Loucy (cell line): ENCODE measurements around the gene WARS2.
"Not testable (repeated sequence)": the region's sequence is repeated elsewhere in the genome, so short reads cannot be mapped to it uniquely, and the experiment has no call there.

Experiments used
- H2AFZ ChIP-seq: fragments of 200-600 bp; sonication (generic); 2 replicates; pipeline ENCODE4 v1.6.0; 2016; ENCODE audit warnings: antibody characterized with exemption, mild to moderate bottlenecking, low read length, moderate library complexity
- H3F3A ChIP-seq: fragments of 200-600 bp; 2 replicates; pipeline ENCODE4 v1.6.0; 2016; ENCODE audit warnings: antibody characterized with exemption, low read depth, mild to moderate bottlenecking
- H3K27me3 ChIP-seq: fragments of 200-600 bp; sonication (generic); 2 replicates; pipeline ENCODE4 v1.6.1; 2014; ENCODE audit warnings: low read length, mild to moderate bottlenecking; ENCODE audit not compliant: insufficient read depth, poor library complexity, severe bottlenecking
- H3K36me3 ChIP-seq: fragments of 200-600 bp; sonication (generic); 2 replicates; pipeline ENCODE4 v1.6.1; 2016; ENCODE audit warnings: low read length; ENCODE audit not compliant: insufficient read depth
- H3K4me1 ChIP-seq: fragments of 200-600 bp; sonication (generic); 2 replicates; pipeline ENCODE4 v1.5.1; 2014; ENCODE audit warnings: low read length, mild to moderate bottlenecking; ENCODE audit not compliant: insufficient read depth, poor library complexity, severe bottlenecking
- H3K4me2 ChIP-seq: fragments of 200-600 bp; sonication (generic); 2 replicates; pipeline ENCODE4 v1.6.0; 2014; ENCODE audit warnings: antibody characterized with exemption, low read length, low read depth, mild to moderate bottlenecking; ENCODE audit not compliant: poor library complexity, severe bottlenecking
- H3K4me3 ChIP-seq: fragments of 200-600 bp; sonication (generic); 2 replicates; pipeline ENCODE4 v1.5.1; 2014; ENCODE audit warnings: low read length, mild to moderate bottlenecking, mixed read lengths; ENCODE audit not compliant: poor library complexity, severe bottlenecking
- H3K79me2 ChIP-seq: fragments of 200-600 bp; sonication (generic); 2 replicates; pipeline ENCODE4 v1.6.1; 2014; ENCODE audit warnings: low read length; ENCODE audit not compliant: insufficient read depth
- H3K9ac ChIP-seq: fragments of 200-600 bp; sonication (generic); 2 replicates; pipeline ENCODE4 v1.6.0; 2014; ENCODE audit warnings: mild to moderate bottlenecking, low read depth, low read length, moderate library complexity; ENCODE audit not compliant: poor library complexity, severe bottlenecking
- H3K9me2 ChIP-seq: fragments of 200-600 bp; sonication (generic); replicated peaks from 2 replicates; pipeline ENCODE4 v1.6.1; 2016; ENCODE audit warnings: low read depth, low read length, mixed read lengths
- H3K9me3 ChIP-seq: fragments of 200-600 bp; sonication (generic); 2 replicates; pipeline ENCODE4 v1.6.1; 2014; ENCODE audit warnings: mild to moderate bottlenecking, antibody characterized with exemption, low read length, low read depth; ENCODE audit not compliant: insufficient read depth
- H4K20me1 ChIP-seq: fragments of 200-600 bp; sonication (generic); 2 replicates; pipeline ENCODE4 v1.6.0; 2014; ENCODE audit warnings: antibody characterized with exemption, low read length, mild to moderate bottlenecking; ENCODE audit not compliant: insufficient read depth, poor library complexity, severe bottlenecking
- EZH2phosphoT487 ChIP-seq: fragments of 200-600 bp; IDR thresholded peaks from 2 replicates; pipeline ENCODE4 v1.6.1; 2018; ENCODE audit warnings: antibody characterized with exemption, mild to moderate bottlenecking, moderate library complexity, borderline replicate concordance
- TF ChIP-seq, protein P1 (sequence below): fragments of 200-600 bp; sonication (generic); conservative IDR thresholded peaks from 2 replicates; pipeline ENCODE4 v1.5.1; 2014; ENCODE audit warnings: mild to moderate bottlenecking, antibody characterized with exemption, low read length

WARS2 gene

GRCh38 chr1:119125874-119126273 lies 14.6 kb downstream of the WARS2 start:
- H3K4me3 ChIP-seq = no peak overlapping the region
- no peaks in the 10 kb centered on the region for H4K20me1 ChIP-seq
- no peaks in the 10 kb centered on the region for H3K9me2 ChIP-seq
- no peak overlapping the region for H3K9ac ChIP-seq
- H3K4me1 ChIP-seq = no peaks in the 10 kb centered on the region
- no peak overlapping the region for H3K4me2 ChIP-seq
- H2AFZ ChIP-seq = no peak overlapping the region
- no peaks in the 10 kb centered on the region for H3K36me3 ChIP-seq
- H3K9me3 ChIP-seq = no peaks in the 10 kb centered on the region
- no peaks in the 10 kb centered on the region for H3F3A ChIP-seq
- TF ChIP-seq EZH2phosphoT487 = no peak
- TF ChIP-seq, protein P1, sequence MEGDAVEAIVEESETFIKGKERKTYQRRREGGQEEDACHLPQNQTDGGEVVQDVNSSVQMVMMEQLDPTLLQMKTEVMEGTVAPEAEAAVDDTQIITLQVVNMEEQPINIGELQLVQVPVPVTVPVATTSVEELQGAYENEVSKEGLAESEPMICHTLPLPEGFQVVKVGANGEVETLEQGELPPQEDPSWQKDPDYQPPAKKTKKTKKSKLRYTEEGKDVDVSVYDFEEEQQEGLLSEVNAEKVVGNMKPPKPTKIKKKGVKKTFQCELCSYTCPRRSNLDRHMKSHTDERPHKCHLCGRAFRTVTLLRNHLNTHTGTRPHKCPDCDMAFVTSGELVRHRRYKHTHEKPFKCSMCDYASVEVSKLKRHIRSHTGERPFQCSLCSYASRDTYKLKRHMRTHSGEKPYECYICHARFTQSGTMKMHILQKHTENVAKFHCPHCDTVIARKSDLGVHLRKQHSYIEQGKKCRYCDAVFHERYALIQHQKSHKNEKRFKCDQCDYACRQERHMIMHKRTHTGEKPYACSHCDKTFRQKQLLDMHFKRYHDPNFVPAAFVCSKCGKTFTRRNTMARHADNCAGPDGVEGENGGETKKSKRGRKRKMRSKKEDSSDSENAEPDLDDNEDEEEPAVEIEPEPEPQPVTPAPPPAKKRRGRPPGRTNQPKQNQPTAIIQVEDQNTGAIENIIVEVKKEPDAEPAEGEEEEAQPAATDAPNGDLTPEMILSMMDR = no peak
- no peaks in the 10 kb centered on the region for H3K79me2 ChIP-seq
- H3K27me3 ChIP-seq = no peaks in the 10 kb centered on the region

DNA sequence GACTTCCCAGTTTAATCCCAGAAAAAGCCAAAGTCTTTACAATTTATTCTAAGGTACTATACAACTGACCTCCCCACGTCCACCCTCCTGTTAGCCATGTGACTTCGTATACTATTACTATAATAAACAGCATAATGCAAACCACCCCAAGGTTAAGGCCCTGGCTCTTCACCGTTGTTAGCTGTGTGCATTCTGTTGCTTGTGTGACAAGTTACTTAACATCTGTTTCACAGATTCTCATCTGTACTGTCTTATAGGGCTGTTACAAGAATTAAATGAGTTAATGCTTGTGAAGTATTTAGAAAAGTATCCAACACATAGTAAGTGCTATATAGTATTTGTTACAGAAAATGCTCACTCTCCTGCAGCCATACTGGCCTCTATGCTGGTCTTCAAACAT lies 15.7 kb downstream of the WARS2 start:
- H3K9me3 ChIP-seq = no peaks in the 10 kb centered on the region
- no peak overlapping the region for H2AFZ ChIP-seq
- no peaks in the 10 kb centered on the region for H3K79me2 ChIP-seq
- H3K4me2 ChIP-seq = no peak overlapping the region
- H3K36me3 ChIP-seq = no peaks in the 10 kb centered on the region
- H3K27me3 ChIP-seq = no peaks in the 10 kb centered on the region
- H3K4me1 ChIP-seq = no peaks in the 10 kb centered on the region
- no peaks in the 10 kb centered on the region for H3K9me2 ChIP-seq
- no peak for TF ChIP-seq EZH2phosphoT487
- TF ChIP-seq, protein P1 = no peak
- no peak overlapping the region for H3K9ac ChIP-seq
- H3F3A ChIP-seq = no peaks in the 10 kb centered on the region
- no peaks in the 10 kb centered on the region for H4K20me1 ChIP-seq
- H3K4me3 ChIP-seq = no peak overlapping the region

DNA sequence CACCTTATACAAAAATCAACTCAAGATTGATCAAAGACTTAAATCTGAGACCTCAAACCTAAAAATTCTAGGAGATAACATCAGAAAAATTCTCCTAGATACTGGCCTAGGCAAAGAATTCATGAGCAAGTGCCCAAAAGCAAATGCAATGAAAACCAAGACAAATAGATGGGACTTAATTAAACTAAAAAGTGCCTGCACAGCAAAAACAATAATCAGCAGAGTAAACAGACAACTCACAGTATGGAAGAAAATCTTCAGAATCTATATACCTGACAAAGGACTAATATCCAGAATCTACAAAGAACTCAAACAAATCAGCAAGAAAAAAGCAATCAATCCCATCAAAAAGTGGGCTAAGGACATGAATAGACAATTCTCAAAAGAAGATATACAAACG lies 18.6 kb downstream of the WARS2 start:
- not testable (repeated sequence) for H3F3A ChIP-seq, H3K36me3 ChIP-seq, H3K27me3 ChIP-seq, H3K79me2 ChIP-seq, H3K9ac ChIP-seq, H3K4me2 ChIP-seq, H3K9me2 ChIP-seq, H3K4me1 ChIP-seq, H3K4me3 ChIP-seq, H2AFZ ChIP-seq, H3K9me3 ChIP-seq, H4K20me1 ChIP-seq

DNA sequence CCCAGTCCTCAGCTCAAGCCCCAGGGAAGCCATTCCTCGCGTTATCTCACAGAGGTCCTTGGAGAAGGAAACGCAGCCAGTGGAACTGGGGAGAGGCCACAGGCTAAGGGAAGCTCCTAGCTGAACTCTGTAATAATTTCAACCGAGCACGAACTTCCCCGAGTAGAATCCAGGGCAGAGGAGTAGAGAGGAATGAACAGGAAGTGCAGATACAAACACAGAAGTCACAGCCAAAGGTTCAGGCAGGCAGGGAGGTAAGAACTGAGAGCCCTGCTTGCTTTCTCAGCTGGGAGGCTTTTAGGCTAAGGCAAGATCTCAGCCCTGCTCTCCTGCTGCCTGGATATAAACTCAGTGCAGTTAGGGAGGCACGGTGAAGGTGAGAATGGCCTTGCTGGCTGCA lies 23.7 kb downstream of the WARS2 start:
- no peaks in the 10 kb centered on the region for H3F3A ChIP-seq
- H3K27me3 ChIP-seq = no peaks in the 10 kb centered on the region
- H3K4me1 ChIP-seq = no peaks in the 10 kb centered on the region
- H3K36me3 ChIP-seq = no peaks in the 10 kb centered on the region
- H3K9me3 ChIP-seq = no peaks in the 10 kb centered on the region
- no peak overlapping the region for H3K4me2 ChIP-seq
- H4K20me1 ChIP-seq = no peaks in the 10 kb centered on the region
- H3K9me2 ChIP-seq = no peaks in the 10 kb centered on the region
- no peak overlapping the region for H3K4me3 ChIP-seq
- no peak overlapping the region for H2AFZ ChIP-seq
- no peaks in the 10 kb centered on the region for H3K79me2 ChIP-seq
- TF ChIP-seq, protein P1 = no peak
- no peak for TF ChIP-seq EZH2phosphoT487
- H3K9ac ChIP-seq = no peak overlapping the region
